Chondrocyte (in vitro differentiated cells): Measurements from ENCODE around the gene AHRR. TPM values are rescaled to one million over a fixed set of nuclear protein-coding genes. Genes with fewer than 3 reads are reported as not detected.

Source experiments
- DNase-seq: peaks from one replicate; pipeline ENCODE4 v3.0.0; 2021; ENCODE audit warnings: mixed read lengths, low spot score
- H3K27ac Mint-ChIP-seq: one replicate; pipeline ENCODE4 v1.8.0; 2021; ENCODE audit warnings: mild to moderate bottlenecking, moderate library complexity, mixed read lengths; ENCODE audit not compliant: unreplicated experiment
- H3K27me3 Mint-ChIP-seq: 2 replicates; pipeline ENCODE4 v1.8.0; 2021; ENCODE audit warnings: low read depth, mixed read lengths
- H3K36me3 Mint-ChIP-seq: 2 replicates; pipeline ENCODE4 v1.8.0; 2021; ENCODE audit warnings: low read depth, mixed read lengths
- H3K4me1 Mint-ChIP-seq: 2 replicates; pipeline ENCODE4 v1.8.0; 2021; ENCODE audit warnings: low read depth, mild to moderate bottlenecking, mixed read lengths
- H3K4me3 Mint-ChIP-seq: one replicate; pipeline ENCODE4 v1.8.0; 2021; ENCODE audit warnings: mild to moderate bottlenecking, moderate library complexity, mixed read lengths; ENCODE audit not compliant: unreplicated experiment
- H3K9me3 Mint-ChIP-seq: 2 replicates; pipeline ENCODE4 v1.8.0; 2021; ENCODE audit warnings: low read depth, mixed read lengths
- CTCF ChIP-seq: fragments of 200-600 bp; sonication (generic); IDR thresholded peaks from 2 replicates; pipeline ENCODE4 v1.5.0; 2021; ENCODE audit warnings: antibody characterized with exemption, mild to moderate bottlenecking, moderate library complexity
- total RNA-seq: library from RNA; stranded (reverse); gene quantifications from 3 replicates; pipeline ENCODE4 v1.2.1, GENCODE V29; 2021

Gene AHRR
- total RNA-seq, 1 donor from 2014 or later, result 17.3 TPM

GRCh38 chr5:345404-346195 is 24.1 kb downstream of the AHRR start:
- Mint-ChIP-seq H3K9me3 (no peaks in the 10 kb centered on the region), H3K36me3 (peaks cover 6% of the 10 kb centered on the region), H3K4me1 (peaks cover 21% of the 10 kb centered on the region), H3K27ac (no peak overlapping the region), H3K27me3 (no peaks in the 10 kb centered on the region), H3K4me3 (no peak overlapping the region)
- no peak for TF ChIP-seq CTCF
- DNase-seq, result no peak

- Mint-ChIP-seq H3K9me3 (no peaks in the 10 kb centered on the region), H3K4me3 (no peak overlapping the region), H3K27ac (no peak overlapping the region), H3K27me3 (no peaks in the 10 kb centered on the region), H3K4me1 (peaks cover 21% of the 10 kb centered on the region), H3K36me3 (peaks cover 6% of the 10 kb centered on the region)
- no peak for DNase-seq
- no peak for TF ChIP-seq CTCF
Observed at GRCh38 chr5:346229-346935, 24.9 kb downstream of the AHRR start.

GRCh38 chr5:347712-348284 is 26.3 kb downstream of the AHRR start:
- no peak for TF ChIP-seq CTCF
- Mint-ChIP-seq H3K27me3 (no peaks in the 10 kb centered on the region), H3K27ac (no peak overlapping the region), H3K4me3 (no peak overlapping the region), H3K36me3 (peaks cover 4% of the 10 kb centered on the region), H3K4me1 (peaks cover 13% of the 10 kb centered on the region), H3K9me3 (no peaks in the 10 kb centered on the region)
- no peak for DNase-seq

- H3K9me3 Mint-ChIP-seq, result no peaks in the 10 kb centered on the region
Observed at GRCh38 chr5:348726-349125, 27.2 kb downstream of the AHRR start.

More at GRCh38 chr5:348726-349125, 27.2 kb downstream of the AHRR start:
- no peak for DNase-seq
- Mint-ChIP-seq H3K36me3 (peaks cover 4% of the 10 kb centered on the region), H3K4me3 (no peak overlapping the region), H3K27ac (no peak overlapping the region), H3K4me1 (peaks cover 9% of the 10 kb centered on the region), H3K27me3 (no peaks in the 10 kb centered on the region)
- TF ChIP-seq CTCF, result no peak
